ENCODE results near the gene MORN1.

The MORN1 gene

DNA sequence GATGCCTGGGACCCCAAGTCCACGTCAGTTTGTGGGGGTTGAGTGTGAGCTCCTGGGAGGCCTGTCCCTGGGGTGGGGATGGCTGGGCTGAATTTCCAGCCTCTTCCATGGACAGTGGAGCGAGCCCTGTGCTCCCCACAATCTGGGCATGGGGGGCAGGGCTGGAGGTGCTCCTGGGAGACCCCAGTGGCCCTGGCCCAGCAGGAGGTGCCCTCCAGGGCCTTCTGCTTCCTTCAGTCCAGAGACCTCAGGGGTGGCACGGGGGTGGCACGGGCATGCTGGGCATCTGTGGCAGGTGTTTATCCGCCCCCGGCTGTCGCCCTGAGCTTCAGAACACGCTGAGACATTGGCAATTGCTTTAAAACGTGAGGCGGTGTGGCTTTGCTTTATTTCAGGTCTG lies 40.9 kb downstream of the MORN1 start:
- DNase-seq, result no peak

GRCh38 chr1:2349806-2350205 lies 41.5 kb downstream of the MORN1 start:
- DNase-seq, result no peak

DNA sequence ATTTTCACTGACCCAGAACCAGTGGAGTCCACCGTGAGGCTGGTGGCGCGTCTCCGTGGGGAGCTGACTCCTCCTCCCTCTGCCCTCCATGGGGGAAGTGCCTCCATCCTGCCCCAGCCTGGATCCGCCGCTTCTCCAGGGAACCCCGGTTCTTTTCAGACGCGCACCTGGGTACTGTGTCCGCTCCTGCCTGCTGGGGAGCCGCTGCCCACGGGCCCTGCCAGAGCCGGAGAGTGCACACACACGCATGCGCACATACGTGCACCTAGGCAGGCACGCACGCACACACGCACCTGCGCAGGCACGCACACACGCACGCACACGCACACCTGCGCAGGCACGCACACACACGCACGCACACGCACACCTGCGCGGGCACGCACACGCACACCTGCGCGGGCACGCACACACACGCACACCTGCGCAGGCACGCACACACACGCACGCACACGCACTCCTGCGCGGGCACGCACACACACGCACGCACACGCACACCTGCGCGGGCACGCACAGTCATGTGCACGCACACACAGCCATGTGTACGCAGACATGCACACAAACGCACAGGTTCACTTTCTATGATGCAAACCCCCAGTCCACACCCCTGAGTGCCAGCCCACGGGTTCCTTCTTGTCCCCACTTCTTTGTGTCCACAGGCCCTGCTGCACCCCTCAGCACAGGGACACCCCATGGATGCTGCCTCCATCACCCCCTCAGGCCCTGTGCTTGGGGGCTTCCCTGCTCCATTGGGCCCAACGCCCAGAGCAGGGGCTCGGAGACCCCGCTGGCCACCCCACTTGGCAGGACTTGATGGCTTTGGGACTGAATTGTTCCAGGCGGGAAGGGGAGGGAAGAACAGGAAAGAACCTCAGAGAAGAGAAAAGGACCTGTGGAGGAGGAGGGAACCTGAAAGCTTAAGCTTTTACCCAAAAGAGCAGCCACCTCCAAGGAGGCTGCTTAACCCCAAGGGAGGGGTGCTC lies 42.7 kb downstream of the MORN1 start:
- DNase-seq, result no peak

- no peak for DNase-seq
These were observed 43.5 kb downstream of the MORN1 start for GRCh38 chr1:2347896-2348295.

- no peak for DNase-seq
These were observed 44.0 kb downstream of the MORN1 start for GRCh38 chr1:2347409-2347785.

DNA sequence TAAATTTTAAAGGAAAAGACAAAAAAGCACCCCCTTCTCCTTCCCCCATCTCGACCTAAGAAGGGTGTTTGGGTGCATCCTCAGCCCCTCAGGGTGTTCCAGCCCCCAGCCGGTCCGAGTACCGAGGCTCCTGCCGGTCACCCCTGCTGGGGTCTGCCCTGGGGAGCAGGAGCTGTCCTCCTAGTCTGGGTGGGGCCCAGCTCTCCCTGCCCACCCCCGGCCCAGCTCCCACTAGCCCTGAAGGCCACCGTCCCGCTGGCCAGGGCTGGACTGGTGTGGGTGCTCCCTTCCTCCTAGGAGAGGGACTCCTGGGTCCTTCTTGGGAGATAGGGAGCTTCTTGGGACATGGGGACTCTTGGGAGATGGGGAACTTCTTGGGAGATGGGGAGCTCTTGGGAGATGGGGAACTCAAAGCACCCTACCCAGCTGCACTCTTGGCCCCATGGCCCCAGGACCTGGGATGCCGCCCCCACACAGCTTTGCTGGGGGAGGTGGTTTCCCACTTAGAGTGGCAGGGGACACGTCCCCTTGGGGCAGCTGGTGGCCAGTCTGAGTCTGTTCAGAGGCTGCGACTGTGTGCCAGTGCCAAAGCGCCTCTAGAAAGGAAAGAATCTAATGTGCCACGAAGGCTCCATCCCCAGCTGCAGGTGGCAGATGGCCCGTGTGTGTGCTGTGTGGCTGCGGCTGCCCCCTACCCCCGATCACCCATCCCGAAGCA lies 44.5 kb downstream of the MORN1 start:
- DNase-seq, result no peak

DNA sequence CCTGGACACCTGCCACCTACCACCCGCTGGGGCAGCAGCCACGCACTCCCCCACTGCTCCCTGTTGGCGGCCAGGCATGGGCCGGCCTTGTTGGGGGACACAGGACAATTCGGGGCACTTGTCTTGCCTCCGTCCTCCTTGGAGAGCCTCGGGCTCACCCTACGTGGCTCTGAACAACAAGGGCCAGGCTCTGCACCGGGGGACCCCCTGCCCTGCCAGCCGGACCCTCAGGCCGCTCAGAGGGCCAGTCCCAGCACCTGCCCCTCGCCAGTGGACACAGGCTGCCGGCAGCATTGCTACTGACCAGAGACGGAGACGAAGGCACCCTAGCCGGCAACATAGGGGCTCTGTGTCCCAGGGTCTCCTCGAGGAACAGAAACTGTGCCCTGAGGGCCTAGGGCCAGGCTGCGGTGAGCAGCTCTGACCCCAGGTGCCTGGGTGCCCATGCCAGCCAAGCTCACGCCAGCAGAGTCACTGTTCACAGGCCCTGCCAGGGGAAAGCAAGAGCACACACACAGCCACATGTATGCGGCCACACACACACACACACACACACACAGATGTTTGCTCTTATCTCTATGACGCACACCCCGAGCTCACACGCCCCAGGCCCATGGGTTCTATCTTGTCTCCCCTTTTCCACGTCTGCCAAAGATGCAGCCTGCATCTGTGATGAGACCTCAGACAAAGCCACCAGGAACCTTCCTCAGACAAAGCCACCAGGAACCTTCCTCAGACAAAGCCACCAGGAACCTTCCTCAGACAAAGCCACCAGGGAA lies 45.9 kb downstream of the MORN1 start:
- DNase-seq, result no peak

GRCh38 chr1:2344744-2345296 lies 46.5 kb downstream of the MORN1 start:
- DNase-seq, result no peak

DNA sequence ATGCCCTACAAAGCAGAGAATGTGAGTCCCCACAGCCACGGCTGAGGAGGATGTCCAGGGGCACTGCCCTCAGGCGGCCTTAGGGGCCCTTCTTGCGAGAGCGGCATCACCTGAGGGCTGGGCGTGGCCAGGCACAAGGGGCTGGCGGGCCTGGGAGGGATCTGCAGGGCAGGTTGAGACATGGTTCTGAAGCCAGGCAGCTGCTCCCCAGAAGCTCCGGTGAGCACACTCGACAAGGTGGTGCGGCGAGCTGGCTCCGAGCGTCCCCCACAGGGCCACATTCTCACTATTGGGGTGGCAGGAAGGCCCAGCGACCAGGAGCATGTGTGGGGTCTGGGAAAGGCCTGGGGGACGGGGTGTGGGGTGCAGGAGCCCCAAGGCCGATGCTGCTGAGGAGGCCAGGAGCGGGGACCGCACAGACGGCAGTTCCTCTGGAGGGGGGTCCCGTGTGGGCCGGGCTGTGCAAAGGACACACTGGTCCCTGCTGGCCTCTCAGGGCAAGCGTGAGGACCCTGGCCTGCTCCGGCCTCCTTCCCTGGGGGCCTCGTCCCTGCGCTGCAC lies 47.2 kb downstream of the MORN1 start:
- DNase-seq, result no peak

GRCh38 chr1:2343023-2343935 lies 48.1 kb downstream of the MORN1 start:
- DNase-seq, result no peak

GRCh38 chr1:2342384-2343022 lies 48.9 kb downstream of the MORN1 start:
- no peak for DNase-seq

DNA sequence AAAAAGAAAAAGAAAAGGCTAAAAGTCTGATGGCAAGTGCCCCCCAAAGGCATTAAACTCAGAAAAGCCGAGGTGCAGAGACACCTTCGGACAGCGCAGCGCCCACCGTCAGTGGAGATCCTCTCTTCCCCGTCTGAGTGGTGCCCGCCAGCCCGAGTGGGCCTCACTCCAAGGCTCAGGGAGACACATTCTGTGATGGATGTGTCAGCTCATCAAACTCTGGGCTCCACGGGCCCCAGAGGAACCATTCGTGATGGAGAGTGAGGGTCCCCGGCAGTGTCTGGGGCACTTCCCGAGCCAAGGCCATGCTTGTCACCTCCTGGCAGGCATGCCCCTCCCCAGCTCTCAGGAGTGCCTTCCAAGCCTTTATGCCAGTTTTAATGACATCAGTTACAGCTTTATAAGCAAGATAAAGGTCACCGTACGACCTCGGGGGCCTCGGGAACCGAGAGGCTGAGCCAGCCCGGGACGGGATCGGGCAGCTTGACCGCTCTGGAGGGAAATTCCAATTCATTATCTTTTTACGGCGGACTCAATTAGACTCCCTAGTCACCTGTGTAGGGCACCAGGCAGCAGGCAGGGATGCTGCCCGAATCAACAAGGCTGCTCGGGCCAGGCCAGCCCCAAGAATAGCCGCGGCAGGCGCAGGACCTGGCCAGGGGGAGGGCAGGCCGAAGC lies 49.5 kb downstream of the MORN1 start:
- no peak for DNase-seq

- no peak for DNase-seq
These were observed 50.5 kb downstream of the MORN1 start for GRCh38 chr1:2340918-2341254.

DNA sequence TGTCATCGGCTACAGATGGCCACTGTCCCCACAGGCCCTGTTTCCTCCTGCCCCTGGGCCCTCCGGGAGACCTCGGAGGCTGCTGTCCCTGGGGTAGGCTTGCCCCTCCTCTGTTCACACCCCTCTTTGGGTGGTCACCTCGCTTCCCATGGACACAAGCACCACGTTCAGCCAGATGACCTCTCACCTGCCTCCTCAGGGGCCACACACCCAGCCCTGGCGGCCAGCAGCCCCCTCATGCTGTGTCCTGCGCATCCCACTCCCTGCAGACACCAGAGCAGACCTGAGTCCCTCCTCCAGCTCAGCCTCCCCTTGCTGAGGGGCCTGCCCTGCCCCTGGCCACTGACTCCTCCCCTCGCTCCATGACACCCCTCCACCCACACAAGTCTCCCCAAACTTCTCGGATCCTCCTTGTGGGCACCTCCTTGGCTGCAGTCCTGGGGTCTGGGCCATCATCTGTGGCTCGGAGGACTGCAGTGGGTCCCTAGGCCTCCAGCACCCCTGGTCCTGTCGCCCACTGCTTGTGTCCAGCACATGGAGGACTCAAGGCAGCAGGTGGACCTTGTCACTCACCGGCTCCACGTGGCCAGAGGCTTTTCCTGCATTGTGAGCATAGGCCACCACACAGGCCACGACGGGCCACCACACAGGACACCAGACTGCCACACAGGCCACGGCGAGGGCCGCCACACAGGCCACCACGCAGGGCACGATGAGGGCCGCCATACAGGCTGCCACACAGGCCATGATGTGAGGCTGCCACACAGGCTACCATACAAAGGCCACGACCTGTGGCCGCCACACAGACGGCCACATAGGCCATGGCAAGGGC lies 51.1 kb downstream of the MORN1 start:
- no peak for DNase-seq

DNA sequence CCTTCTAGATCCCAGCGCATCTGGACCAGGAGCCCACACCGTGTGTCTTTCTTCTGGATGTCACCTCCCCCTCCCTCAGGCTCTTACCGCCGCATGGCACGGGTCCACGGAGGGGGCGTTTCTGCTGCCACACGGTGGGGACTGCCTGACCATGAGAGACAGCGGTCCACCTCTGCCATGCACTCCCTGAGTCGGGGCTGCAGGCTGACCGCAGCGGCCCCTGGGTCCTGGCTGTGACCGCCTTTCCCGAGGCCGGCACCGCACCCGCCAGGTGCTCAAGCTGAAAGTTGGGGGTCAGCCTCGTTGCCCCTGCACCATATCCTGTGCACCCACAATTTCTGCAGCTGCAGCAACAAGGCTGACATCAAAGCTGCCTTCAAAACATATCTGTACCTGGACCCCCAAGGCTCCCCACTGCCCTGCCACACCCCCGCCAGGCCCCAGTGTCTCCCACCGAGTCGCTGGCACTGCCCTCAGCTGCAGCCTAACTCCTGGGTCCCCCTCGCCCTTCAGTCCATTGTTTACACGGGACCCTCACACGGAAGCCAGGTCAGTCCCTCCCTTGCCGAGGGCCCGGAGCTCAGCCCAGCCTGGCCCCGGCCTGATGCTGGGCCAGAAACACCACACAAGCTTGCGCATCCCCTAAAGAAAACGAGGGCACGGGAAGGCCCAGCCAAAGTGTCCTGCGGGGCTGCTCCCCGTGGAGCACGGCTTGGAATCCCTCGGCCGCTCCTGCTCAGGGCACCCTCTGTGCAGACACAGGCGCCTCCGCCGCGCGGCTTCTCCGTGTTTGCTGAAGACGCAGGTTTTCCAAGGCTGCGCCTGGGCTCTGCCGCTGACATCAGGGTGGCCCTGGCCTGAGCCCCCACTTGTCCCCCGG lies 51.9 kb downstream of the MORN1 start:
- no peak for DNase-seq

DNA sequence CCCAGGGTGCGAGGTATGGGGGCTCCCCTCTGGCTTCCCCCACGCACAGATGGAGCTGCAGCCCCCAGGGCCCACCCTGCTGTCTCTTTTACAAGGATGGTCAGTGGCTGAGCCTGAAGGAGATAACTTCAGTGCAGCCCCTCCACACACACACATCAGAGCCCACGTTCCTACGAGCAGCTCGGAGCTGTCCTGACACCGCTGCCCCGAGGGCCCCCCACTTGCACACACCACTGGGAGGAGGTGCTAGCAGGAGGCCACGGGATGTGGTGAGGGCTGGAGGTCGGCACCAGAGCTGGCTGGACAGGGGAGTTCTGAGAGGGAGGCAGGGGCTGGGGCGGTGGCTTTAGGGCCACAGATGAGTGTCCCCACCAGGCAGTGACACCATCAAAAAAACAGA lies 53.9 kb downstream of the MORN1 start:
- DNase-seq, result no peak

GRCh38 chr1:2337081-2337480 lies 54.3 kb downstream of the MORN1 start:
- DNase-seq, result no peak

- DNase-seq, result no peak
These were observed 54.9 kb downstream of the MORN1 start for GRCh38 chr1:2336499-2336898.
